ENCODE measurements around the gene LRRC23. TPM values are rescaled to one million over a fixed set of nuclear protein-coding genes. Genes with fewer than 3 reads are reported as not detected.
A peak's percentile ranks its signal among the peaks of the same experiment; 100 is the strongest.

The LRRC23 gene
- total RNA-seq, 1 experiment from 2014 or later: 3.6 TPM

GRCh38 chr12:6955108-6956020 is 50.7 kb downstream of the LRRC23 start:
- Histone ChIP-seq H3K36me3 (no peaks in the 10 kb centered on the region), H3K4me1 (peaks cover 6% of the 10 kb centered on the region), H3K27me3 (peaks cover 5% of the 10 kb centered on the region; the same call in 1 of the 2 replicates), H3K9me3 (replicated peaks) (no peaks in the 10 kb centered on the region), H3K27ac (no peak overlapping the region), H3K4me3 (no peak overlapping the region)
- no peak for DNase-seq

GRCh38 chr12:6956021-6956727 is 51.6 kb downstream of the LRRC23 start:
- Histone ChIP-seq H3K4me1 (peaks cover 10% of the 10 kb centered on the region), H3K4me3 (no peak overlapping the region), H3K36me3 (no peaks in the 10 kb centered on the region), H3K27ac (no peak overlapping the region), H3K27me3 (peaks cover 5% of the 10 kb centered on the region; the same call in 1 of the 2 replicates), H3K9me3 (replicated peaks) (no peaks in the 10 kb centered on the region)
- no peak for DNase-seq

DNA sequence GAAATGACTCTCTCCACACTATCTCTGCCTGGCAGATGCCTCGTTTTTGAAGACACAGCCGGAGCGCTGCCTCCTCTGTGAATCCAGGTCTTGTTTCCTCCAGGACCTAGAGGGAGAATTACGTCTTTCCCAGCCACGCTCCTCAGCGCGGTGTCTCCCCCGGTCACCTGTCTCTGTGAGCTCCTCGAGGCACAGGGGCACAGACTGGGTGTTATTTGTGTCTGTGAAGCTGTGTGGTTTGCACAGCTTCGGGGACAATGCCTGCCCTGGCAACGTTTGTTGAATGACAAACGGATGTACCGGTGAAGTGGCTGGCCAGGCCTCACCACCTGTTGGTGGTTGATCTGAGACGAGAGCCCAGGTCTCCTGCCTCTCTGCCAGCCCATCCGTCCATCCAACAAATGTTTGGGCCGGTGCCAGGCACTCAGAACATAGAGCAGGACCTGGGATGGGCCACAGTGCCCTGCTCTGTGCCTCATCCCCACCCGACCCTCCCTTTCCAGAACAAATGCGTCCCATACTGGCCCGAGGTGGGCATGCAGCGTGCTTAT is 52.6 kb downstream of the LRRC23 start:
- H3K27ac ChIP-seq: no peak overlapping the region
- H3K4me3 ChIP-seq: no peak overlapping the region
- peaks cover 12% of the 10 kb centered on the region for H3K4me1 ChIP-seq
- H3K36me3 ChIP-seq: no peaks in the 10 kb centered on the region
- no peak for DNase-seq
- peaks cover 5% of the 10 kb centered on the region; the same call in 1 of the 2 replicates for H3K27me3 ChIP-seq
- H3K9me3 ChIP-seq (replicated peaks): no peaks in the 10 kb centered on the region

GRCh38 chr12:6957741-6958608 is 53.4 kb downstream of the LRRC23 start:
- H3K9me3 ChIP-seq (replicated peaks): no peaks in the 10 kb centered on the region
- peaks cover 14% of the 10 kb centered on the region for H3K4me1 ChIP-seq
- peaks cover 5% of the 10 kb centered on the region; the same call in 1 of the 2 replicates for H3K27me3 ChIP-seq
- no peaks in the 10 kb centered on the region for H3K36me3 ChIP-seq
- no peak overlapping the region for H3K27ac ChIP-seq
- DNase-seq: no peak
- no peak overlapping the region for H3K4me3 ChIP-seq

GRCh38 chr12:6958609-6959057 is 54.0 kb downstream of the LRRC23 start:
- Histone ChIP-seq H3K27ac (no peak overlapping the region), H3K4me3 (no peak overlapping the region), H3K36me3 (no peaks in the 10 kb centered on the region), H3K9me3 (replicated peaks) (no peaks in the 10 kb centered on the region), H3K27me3 (peaks cover 5% of the 10 kb centered on the region; the same call in 1 of the 2 replicates), H3K4me1 (peaks cover 11% of the 10 kb centered on the region; the same call in 1 of the 2 replicates)
- no peak for DNase-seq

- Histone ChIP-seq H3K4me3 (no peak overlapping the region), H3K36me3 (no peaks in the 10 kb centered on the region), H3K27me3 (peaks cover 5% of the 10 kb centered on the region; the same call in 1 of the 2 replicates), H3K9me3 (replicated peaks) (no peaks in the 10 kb centered on the region), H3K27ac (no peak overlapping the region), H3K4me1 (peaks cover 11% of the 10 kb centered on the region; the same call in 1 of the 2 replicates)
- no peak for DNase-seq
Observed at GRCh38 chr12:6959058-6959804, 54.6 kb downstream of the LRRC23 start.

DNA sequence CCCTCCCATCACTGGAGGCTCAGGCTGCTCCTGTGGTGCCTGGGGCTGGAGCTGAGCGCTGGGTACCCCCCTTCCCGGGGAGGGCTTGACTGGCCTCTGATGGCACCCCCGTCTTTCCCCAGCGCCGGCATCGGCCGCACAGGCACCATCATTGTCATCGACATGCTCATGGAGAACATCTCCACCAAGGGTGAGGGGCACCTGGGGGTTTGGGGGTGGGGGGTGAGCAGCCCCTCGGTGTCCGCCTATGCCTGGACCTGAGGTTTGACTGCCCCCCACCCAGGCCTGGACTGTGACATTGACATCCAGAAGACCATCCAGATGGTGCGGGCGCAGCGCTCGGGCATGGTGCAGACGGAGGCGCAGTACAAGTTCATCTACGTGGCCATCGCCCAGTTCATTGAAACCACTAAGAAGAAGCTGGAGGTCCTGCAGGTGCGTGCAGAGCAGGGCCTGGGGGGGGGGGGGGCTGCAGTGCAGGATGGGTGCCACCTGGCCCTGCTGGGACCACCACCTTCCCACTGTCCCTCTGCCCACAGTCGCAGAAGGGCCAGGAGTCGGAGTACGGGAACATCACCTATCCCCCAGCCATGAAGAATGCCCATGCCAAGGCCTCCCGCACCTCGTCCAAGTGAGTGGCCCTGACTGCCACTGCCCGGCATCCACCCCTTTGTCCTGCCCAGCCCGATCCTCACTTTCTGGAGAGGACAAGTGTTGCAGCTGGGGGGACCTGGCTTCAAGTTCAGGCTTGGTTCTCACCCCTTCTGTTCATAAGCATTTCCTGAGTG is 55.4 kb downstream of the LRRC23 start:
- Histone ChIP-seq H3K27ac (no peak overlapping the region), H3K27me3 (peaks cover 5% of the 10 kb centered on the region; the same call in 1 of the 2 replicates), H3K36me3 (peaks cover 6% of the 10 kb centered on the region), H3K9me3 (replicated peaks) (no peaks in the 10 kb centered on the region), H3K4me3 (no peak overlapping the region), H3K4me1 (peaks cover 11% of the 10 kb centered on the region; the same call in 1 of the 2 replicates)
- DNase-seq: no peak

- peak in 1 of 2 experiments; percentile 44 for DNase-seq
- H3K4me1 ChIP-seq: peaks cover 11% of the 10 kb centered on the region; the same call in 1 of the 2 replicates
- peaks cover 5% of the 10 kb centered on the region; the same call in 1 of the 2 replicates for H3K27me3 ChIP-seq
- peak overlapping the region; percentile 65 for H3K27ac ChIP-seq
- H3K4me3 ChIP-seq: peak overlapping the region; percentile 50
- H3K9me3 ChIP-seq (replicated peaks): no peaks in the 10 kb centered on the region
- H3K36me3 ChIP-seq: peaks cover 13% of the 10 kb centered on the region
Observed at GRCh38 chr12:6960593-6961277, 56.1 kb downstream of the LRRC23 start.

DNA sequence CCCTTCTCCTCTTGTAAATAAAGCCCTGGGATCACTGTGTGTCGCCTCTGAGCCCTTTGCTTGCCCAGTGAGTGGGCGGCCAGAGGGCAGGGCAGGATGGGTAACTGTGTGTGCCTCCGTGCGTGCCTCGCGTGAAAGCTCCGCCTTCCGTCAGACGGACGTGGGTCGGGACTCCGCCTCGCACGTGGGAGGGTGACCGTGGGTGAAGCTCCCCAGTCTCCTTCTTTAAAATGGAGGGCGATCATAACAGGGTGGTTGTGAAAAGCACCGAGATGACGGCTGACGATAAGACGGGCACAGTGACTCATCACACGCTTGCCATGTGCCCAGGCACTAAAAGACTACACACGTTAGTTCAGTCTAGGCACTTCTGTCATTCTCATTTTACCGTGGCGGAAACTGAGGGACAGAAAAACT is 56.7 kb downstream of the LRRC23 start:
- DNase-seq: peak; percentile 59 to 63
- no peaks in the 10 kb centered on the region for H3K9me3 ChIP-seq (replicated peaks)
- peaks cover 11% of the 10 kb centered on the region; the same call in 1 of the 2 replicates for H3K4me1 ChIP-seq
- H3K27me3 ChIP-seq: peaks cover 5% of the 10 kb centered on the region; the same call in 1 of the 2 replicates
- H3K27ac ChIP-seq: peak overlapping the region; percentile 65
- H3K4me3 ChIP-seq: peak overlapping the region; percentile 50
- H3K36me3 ChIP-seq: peaks cover 17% of the 10 kb centered on the region

DNA sequence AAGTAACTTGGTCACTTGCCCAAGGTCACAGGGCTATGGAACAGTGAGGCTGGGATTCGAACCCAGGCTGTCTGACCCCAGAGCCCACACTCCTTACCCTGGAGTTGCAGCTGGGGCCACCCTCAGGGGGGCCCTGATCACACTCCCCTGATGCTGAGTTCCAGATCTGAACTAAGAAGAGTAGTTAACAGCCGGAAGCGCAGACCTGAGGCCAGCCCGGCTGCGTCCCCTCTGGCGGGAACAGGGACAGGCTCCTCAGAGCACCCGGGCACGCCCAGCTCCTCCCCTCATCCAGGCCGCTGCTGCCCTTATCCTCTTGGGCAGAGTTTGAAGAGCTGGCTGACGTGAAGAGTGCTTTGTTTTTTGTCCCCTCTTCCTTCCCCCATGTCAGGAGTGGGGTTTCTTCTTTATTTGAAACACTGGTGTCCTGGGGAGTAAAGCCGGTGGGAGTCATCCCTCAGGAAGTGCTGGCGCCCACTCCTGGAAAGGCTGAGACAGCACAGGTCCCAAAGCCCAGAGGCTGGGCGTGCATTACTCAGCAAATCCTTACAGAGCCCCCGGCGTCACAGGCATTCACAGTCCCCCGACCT is 57.2 kb downstream of the LRRC23 start:
- DNase-seq: peak; percentile 83 to 90
- Histone ChIP-seq H3K36me3 (peaks cover 21% of the 10 kb centered on the region), H3K4me1 (peaks cover 11% of the 10 kb centered on the region; the same call in 1 of the 2 replicates), H3K27me3 (peaks cover 3% of the 10 kb centered on the region; the same call in 1 of the 2 replicates), H3K4me3 (peak overlapping the region; percentile 50), H3K27ac (peak overlapping the region; percentile 65), H3K9me3 (replicated peaks) (no peaks in the 10 kb centered on the region)

GRCh38 chr12:6962285-6963015 is 57.8 kb downstream of the LRRC23 start:
- Histone ChIP-seq H3K4me3 (peak overlapping the region; percentile 50), H3K4me1 (peaks cover 11% of the 10 kb centered on the region; the same call in 1 of the 2 replicates), H3K36me3 (peaks cover 27% of the 10 kb centered on the region), H3K9me3 (replicated peaks) (no peaks in the 10 kb centered on the region), H3K27ac (peak overlapping the region; percentile 65), H3K27me3 (no peaks in the 10 kb centered on the region)
- DNase-seq: no peak
